CD4-positive, alpha-beta memory T cell (primary cell): ENCODE measurements around the gene ANKFN1. TPM values are rescaled to one million over a fixed set of nuclear protein-coding genes. Genes with fewer than 3 reads are reported as not detected.

Experiments used
- CTCF ChIA-PET: fragments of 350-600 bp; sonication (Branson Sonifier 250); formaldehyde crosslinking; loops from one replicate; lab custom pipeline; 2021; ENCODE audit warnings: inconsistent platforms; ENCODE audit not compliant: partially characterized antibody; lab: Charles Lee
- POLR2A ChIA-PET: fragments of 350-600 bp; sonication (Branson Sonifier 250); formaldehyde crosslinking; loops from one replicate; lab custom pipeline; 2021; ENCODE audit not compliant: partially characterized antibody; lab: Charles Lee
- DNase-seq, 5 donors: peaks; one replicate each; pipeline versions ENCODE4 v3.0.0 to v3.0.0-alpha.2; 2020 to 2022; ENCODE audit warnings: mixed read lengths in 1 of 5
- H3K27ac ChIP-seq: one replicate; pipeline ENCODE4 v1.7.0; 2013; ENCODE audit warnings: low read depth, low read length
- H3K27me3 ChIP-seq: 2 replicates; pipeline ENCODE4 v1.7.0; 2013; ENCODE audit warnings: mild to moderate bottlenecking, low read length, moderate library complexity; ENCODE audit not compliant: insufficient read depth
- H3K36me3 ChIP-seq: 2 replicates; pipeline ENCODE4 v1.7.0; 2013; ENCODE audit warnings: mild to moderate bottlenecking, low read length, moderate library complexity; ENCODE audit not compliant: insufficient read depth
- H3K4me1 ChIP-seq: 2 replicates; pipeline ENCODE4 v1.7.0; 2013; ENCODE audit warnings: mild to moderate bottlenecking, low read length, moderate library complexity; ENCODE audit not compliant: insufficient read depth
- H3K4me3 ChIP-seq, 2 donors: one replicate each; pipeline ENCODE4 v1.7.0; 2013; ENCODE audit warnings: low read length in 2 of 2, mild to moderate bottlenecking in 1 of 2
- H3K9me3 ChIP-seq, 2 donors: one replicate each; pipeline ENCODE4 v1.7.0; 2013; ENCODE audit warnings: low read length in 2 of 2, control low read depth in 1 of 2; ENCODE audit not compliant: control insufficient read depth in 1 of 2
- H3K27ac Mint-ChIP-seq, 7 donors: one replicate each; pipeline ENCODE4 v1.8.0; 2020 to 2021; ENCODE audit warnings: mixed read lengths in 7 of 7, mild to moderate bottlenecking in 6 of 7, inconsistent platforms in 3 of 7, moderate library complexity in 3 of 7
- H3K27me3 Mint-ChIP-seq, 2 donors: one replicate each; pipeline ENCODE4 v1.8.0; 2020 to 2021; ENCODE audit warnings: mixed read lengths in 2 of 2
- H3K36me3 Mint-ChIP-seq, 2 donors: one replicate each; pipeline ENCODE4 v1.8.0; 2020 to 2021; ENCODE audit warnings: mixed read lengths in 2 of 2, inconsistent platforms in 1 of 2, mild to moderate bottlenecking in 1 of 2
- H3K4me1 Mint-ChIP-seq, 4 donors: one replicate each; pipeline ENCODE4 v1.8.0; 2020 to 2021; ENCODE audit warnings: mixed read lengths in 4 of 4, mild to moderate bottlenecking in 1 of 4
- H3K4me3 Mint-ChIP-seq, 8 donors: one replicate each; pipeline ENCODE4 v1.8.0; 2020 to 2021; ENCODE audit warnings: mixed read lengths in 8 of 8, mild to moderate bottlenecking in 7 of 8, moderate library complexity in 6 of 8, inconsistent platforms in 3 of 8
- H3K9me3 Mint-ChIP-seq, 8 donors: one replicate each; pipeline ENCODE4 v1.8.0; 2020 to 2021; ENCODE audit warnings: mixed read lengths in 8 of 8, mild to moderate bottlenecking in 5 of 8, inconsistent platforms in 3 of 8, moderate library complexity in 1 of 8
- intact Hi-C: fragments of 100-400 bp; cut with micrococcal nuclease; formaldehyde crosslinking; loops from one replicate; pipeline ENCODE4 v1.15.1; 2023
- polyA plus RNA-seq, 2 donors: library from polyadenylated mRNA; unstranded; fragments of 300-500 nt; fragmentation: Illumina TruSeq; gene quantifications; one replicate each; pipeline ENCODE4 v1.2.3, GENCODE V29; 2021
- total RNA-seq, 2 experiments: library from RNA; stranded (reverse); gene quantifications; one replicate each; pipeline ENCODE4 v1.2.3, GENCODE V29; 2021

The ANKFN1 gene
- total and polyA plus RNA-seq, 4 experiments from 2014 or later = not detected

- H3K4me3 ChIP-seq = no peak overlapping the region
- no peaks in the 10 kb centered on the region for H3K9me3 ChIP-seq
- intact Hi-C loops = no loop called here
- no peaks in the 10 kb centered on the region for H3K4me1 Mint-ChIP-seq
- no peaks in the 10 kb centered on the region for H3K27me3 ChIP-seq
- CTCF ChIA-PET = no interaction called here
- no peak overlapping the region for H3K27ac Mint-ChIP-seq
- POLR2A ChIA-PET = no interaction called here
- no peaks in the 10 kb centered on the region for H3K36me3 ChIP-seq
- H3K27me3 Mint-ChIP-seq = peaks cover 18 to 23% of the 10 kb centered on the region in 2 donors
- no peaks in the 10 kb centered on the region for H3K4me1 ChIP-seq
- H3K36me3 Mint-ChIP-seq = no peaks in the 10 kb centered on the region
- H3K27ac ChIP-seq = no peak overlapping the region
- no peak for DNase-seq
- no peaks in the 10 kb centered on the region for H3K9me3 Mint-ChIP-seq
- H3K4me3 Mint-ChIP-seq = no peak overlapping the region
Measured at GRCh38 chr17:56521414-56522141, 368.3 kb downstream of the ANKFN1 start.

GRCh38 chr17:56523042-56523441 is 369.8 kb downstream of the ANKFN1 start:
- H3K9me3 Mint-ChIP-seq = no peaks in the 10 kb centered on the region
- H3K36me3 Mint-ChIP-seq = no peaks in the 10 kb centered on the region
- Histone ChIP-seq H3K4me1 (no peaks in the 10 kb centered on the region), H3K27me3 (no peaks in the 10 kb centered on the region), H3K27ac (no peak overlapping the region), H3K36me3 (no peaks in the 10 kb centered on the region), H3K9me3 (no peaks in the 10 kb centered on the region), H3K4me3 (no peak overlapping the region)
- no peak overlapping the region for H3K4me3 Mint-ChIP-seq
- no peak overlapping the region for H3K27ac Mint-ChIP-seq
- no peaks in the 10 kb centered on the region for H3K4me1 Mint-ChIP-seq
- intact Hi-C loops = no loop called here
- ChIA-PET CTCF (no interaction called here), POLR2A (no interaction called here)
- DNase-seq = no peak
- H3K27me3 Mint-ChIP-seq = peaks cover 17 to 21% of the 10 kb centered on the region in 2 donors

GRCh38 chr17:56528696-56529095 is 375.4 kb downstream of the ANKFN1 start:
- Mint-ChIP-seq H3K9me3 (no peaks in the 10 kb centered on the region), H3K27me3 (peaks cover 9% of the 10 kb centered on the region in 2 donors), H3K36me3 (no peaks in the 10 kb centered on the region), H3K4me3 (no peak overlapping the region), H3K27ac (no peak overlapping the region), H3K4me1 (no peaks in the 10 kb centered on the region)
- intact Hi-C loops = no loop called here
- H3K36me3 ChIP-seq = no peaks in the 10 kb centered on the region
- H3K4me1 ChIP-seq = no peaks in the 10 kb centered on the region
- no peak for DNase-seq
- ChIA-PET CTCF (no interaction called here), POLR2A (no interaction called here)
- H3K27me3 ChIP-seq = no peaks in the 10 kb centered on the region
- H3K9me3 ChIP-seq = no peaks in the 10 kb centered on the region
- no peak overlapping the region for H3K4me3 ChIP-seq
- H3K27ac ChIP-seq = no peak overlapping the region

GRCh38 chr17:56532926-56533325 is 379.7 kb downstream of the ANKFN1 start:
- DNase-seq = no peak
- Mint-ChIP-seq H3K4me1 (no peaks in the 10 kb centered on the region), H3K27me3 (peaks cover 6 to 11% of the 10 kb centered on the region in 2 donors), H3K36me3 (no peaks in the 10 kb centered on the region), H3K4me3 (no peak overlapping the region), H3K9me3 (no peaks in the 10 kb centered on the region), H3K27ac (no peak overlapping the region)
- Histone ChIP-seq H3K4me1 (no peaks in the 10 kb centered on the region), H3K36me3 (no peaks in the 10 kb centered on the region), H3K9me3 (no peaks in the 10 kb centered on the region), H3K27ac (no peak overlapping the region), H3K27me3 (no peaks in the 10 kb centered on the region), H3K4me3 (no peak overlapping the region)
- ChIA-PET POLR2A (no interaction called here), CTCF (no interaction called here)
- intact Hi-C loops = no loop called here

GRCh38 chr17:56536766-56537165 is 383.5 kb downstream of the ANKFN1 start:
- Histone ChIP-seq H3K27ac (no peak overlapping the region), H3K27me3 (no peaks in the 10 kb centered on the region), H3K4me3 (no peak overlapping the region), H3K36me3 (no peaks in the 10 kb centered on the region), H3K9me3 (no peaks in the 10 kb centered on the region), H3K4me1 (no peaks in the 10 kb centered on the region)
- Mint-ChIP-seq H3K4me3 (no peak overlapping the region), H3K27ac (no peak overlapping the region), H3K4me1 (no peaks in the 10 kb centered on the region), H3K27me3 (peaks cover 7 to 15% of the 10 kb centered on the region in 2 donors), H3K9me3 (peaks cover 0 to 3% (median 1%) of the 10 kb centered on the region in 8 donors), H3K36me3 (no peaks in the 10 kb centered on the region)
- ChIA-PET CTCF (no interaction called here), POLR2A (no interaction called here)
- intact Hi-C loops = no loop called here
- DNase-seq = no peak

- Histone ChIP-seq H3K9me3 (no peaks in the 10 kb centered on the region), H3K4me1 (no peaks in the 10 kb centered on the region), H3K27me3 (no peaks in the 10 kb centered on the region), H3K4me3 (no peak overlapping the region), H3K36me3 (no peaks in the 10 kb centered on the region), H3K27ac (no peak overlapping the region)
- H3K27ac Mint-ChIP-seq = no peak overlapping the region
- H3K4me3 Mint-ChIP-seq = no peak overlapping the region
- H3K27me3 Mint-ChIP-seq = peaks cover 3 to 14% of the 10 kb centered on the region in 2 donors
- CTCF ChIA-PET = no interaction called here
- H3K9me3 Mint-ChIP-seq = peaks cover 0 to 5% (median 1%) of the 10 kb centered on the region in 8 donors
- H3K36me3 Mint-ChIP-seq = no peaks in the 10 kb centered on the region
- no peak for DNase-seq
- no peaks in the 10 kb centered on the region for H3K4me1 Mint-ChIP-seq
- intact Hi-C loops = no loop called here
- POLR2A ChIA-PET = no interaction called here
Measured at GRCh38 chr17:56540836-56541235, 387.6 kb downstream of the ANKFN1 start.

- Histone ChIP-seq H3K4me3 (no peak overlapping the region), H3K27ac (no peak overlapping the region), H3K9me3 (no peaks in the 10 kb centered on the region), H3K27me3 (no peaks in the 10 kb centered on the region), H3K36me3 (no peaks in the 10 kb centered on the region), H3K4me1 (no peaks in the 10 kb centered on the region)
- Mint-ChIP-seq H3K4me1 (no peaks in the 10 kb centered on the region), H3K27me3 (peaks cover 3 to 16% of the 10 kb centered on the region in 2 donors), H3K27ac (no peak overlapping the region), H3K4me3 (no peak overlapping the region), H3K9me3 (peaks cover 0 to 5% (median 3%) of the 10 kb centered on the region in 8 donors), H3K36me3 (no peaks in the 10 kb centered on the region)
- intact Hi-C loops = no loop called here
- ChIA-PET CTCF (no interaction called here), POLR2A (no interaction called here)
- no peak for DNase-seq
Measured at GRCh38 chr17:56543280-56543679, 390.0 kb downstream of the ANKFN1 start.
